Keratinocyte (primary cell): ENCODE results near the gene WDR27.

ENCODE experiments used
- EZH2 ChIP-seq: IDR thresholded peaks from one replicate; pipeline ENCODE4 v1.6.1; 2012; ENCODE audit warnings: inconsistent platforms, mild to moderate bottlenecking, low read length, moderate library complexity
- TF ChIP-seq, protein P1 (sequence below), 3 experiments: IDR thresholded peaks in 1 of 3; conservative IDR thresholded peaks in 1 of 3; optimal IDR thresholded peaks in 1 of 3; 2 replicates in 2 of 3; 3 replicates in 1 of 3; pipeline versions ENCODE3 to v1.5.1; 2011; ENCODE audit warnings: low read length in 3 of 3, mild to moderate bottlenecking in 3 of 3, moderate library complexity in 2 of 3, control low read depth in 1 of 3, inconsistent platforms in 1 of 3; ENCODE audit not compliant: insufficient read depth in 2 of 3; ENCODE audit errors: extremely low read depth in 1 of 3

DNA sequence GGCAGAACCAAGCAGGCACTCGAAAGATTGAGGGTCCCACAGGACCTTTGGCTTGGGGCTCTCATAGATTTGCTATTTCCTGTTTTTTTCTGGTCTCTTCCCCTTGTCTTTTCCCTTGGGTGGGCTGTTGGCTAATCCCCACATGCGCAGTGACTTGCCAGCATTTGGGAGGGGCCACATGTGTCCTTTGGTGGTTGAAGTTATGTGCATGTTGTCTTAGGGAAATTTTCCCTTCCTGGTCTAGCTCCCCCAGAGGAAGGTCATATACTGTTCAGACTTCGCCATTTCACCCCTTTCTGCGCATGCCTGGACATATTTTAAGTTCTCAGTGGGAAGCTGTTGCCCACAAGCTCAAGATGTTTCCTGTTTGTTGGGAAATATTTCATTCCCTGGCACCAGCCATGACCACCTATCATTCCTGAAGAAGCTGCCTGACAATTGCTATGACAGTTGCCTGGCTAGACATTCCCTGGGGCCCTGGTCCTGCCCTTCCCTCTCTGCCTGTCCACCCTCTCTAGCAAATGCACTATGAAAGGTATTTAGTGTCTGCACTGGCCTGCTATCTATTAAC is 292.0 kb downstream of the WDR27 start:
- no peak for TF ChIP-seq EZH2
- TF ChIP-seq, protein P1, sequence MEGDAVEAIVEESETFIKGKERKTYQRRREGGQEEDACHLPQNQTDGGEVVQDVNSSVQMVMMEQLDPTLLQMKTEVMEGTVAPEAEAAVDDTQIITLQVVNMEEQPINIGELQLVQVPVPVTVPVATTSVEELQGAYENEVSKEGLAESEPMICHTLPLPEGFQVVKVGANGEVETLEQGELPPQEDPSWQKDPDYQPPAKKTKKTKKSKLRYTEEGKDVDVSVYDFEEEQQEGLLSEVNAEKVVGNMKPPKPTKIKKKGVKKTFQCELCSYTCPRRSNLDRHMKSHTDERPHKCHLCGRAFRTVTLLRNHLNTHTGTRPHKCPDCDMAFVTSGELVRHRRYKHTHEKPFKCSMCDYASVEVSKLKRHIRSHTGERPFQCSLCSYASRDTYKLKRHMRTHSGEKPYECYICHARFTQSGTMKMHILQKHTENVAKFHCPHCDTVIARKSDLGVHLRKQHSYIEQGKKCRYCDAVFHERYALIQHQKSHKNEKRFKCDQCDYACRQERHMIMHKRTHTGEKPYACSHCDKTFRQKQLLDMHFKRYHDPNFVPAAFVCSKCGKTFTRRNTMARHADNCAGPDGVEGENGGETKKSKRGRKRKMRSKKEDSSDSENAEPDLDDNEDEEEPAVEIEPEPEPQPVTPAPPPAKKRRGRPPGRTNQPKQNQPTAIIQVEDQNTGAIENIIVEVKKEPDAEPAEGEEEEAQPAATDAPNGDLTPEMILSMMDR (optimal IDR thresholded peaks at IDR 0.05 in 1 of 3, IDR thresholded peaks at IDR 0.05 in 1 of 3, conservative IDR thresholded peaks at IDR 0.05 in 1 of 3; ENCODE audit: extremely low read depth in 1 of 3, insufficient read depth in 2 of 3, low read length in 3 of 3), result no peak
